ENCODE measurements around the gene NPAS3.

DNA sequence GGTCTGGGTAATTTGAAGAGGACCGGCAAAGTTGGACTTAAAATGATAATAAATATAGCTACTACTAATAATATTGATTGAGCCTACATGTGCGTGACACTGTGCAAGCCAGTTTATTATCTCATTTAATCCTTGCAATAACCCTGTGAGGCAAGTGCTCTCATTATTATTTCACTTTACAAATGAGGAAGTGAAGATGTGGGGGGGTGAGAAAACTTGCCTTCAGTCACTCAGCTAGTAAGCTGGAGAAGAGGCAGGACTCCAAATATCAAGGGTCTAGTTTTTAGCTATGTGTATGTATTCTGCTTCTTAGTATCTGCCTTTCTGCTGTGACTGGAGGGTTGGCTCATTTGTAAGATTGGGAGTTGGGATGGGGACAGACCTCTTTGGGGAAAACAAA, 39.2 kb downstream of the NPAS3 start:
- TF ChIP-seq CTCF (IDR thresholded peaks at IDR 0.05; ENCODE audit: low read depth, low read length, missing input control), result no peak
- no peak for TF ChIP-seq REST (IDR thresholded peaks at IDR 0.05)
- no peak for TF ChIP-seq TAF1 (conservative IDR thresholded peaks at IDR 0.05)
- TF ChIP-seq RAD21 (IDR thresholded peaks at IDR 0.05), result no peak
- no peak for TF ChIP-seq YY1 (IDR thresholded peaks at IDR 0.05)
- TF ChIP-seq FOXA1 (IDR thresholded peaks at IDR 0.05), result no peak

Measured in liver (tissue), 3 donors.